B cell (primary cell): Measurements from ENCODE around the gene PDZRN4. TPM values are rescaled to one million over a fixed set of nuclear protein-coding genes. Genes with fewer than 3 reads are reported as not detected.

Experiments
- ATAC-seq: fragments of 200-7000 bp; cut with Tn5 transposase; one replicate; pipeline ENCODE4 v1.10.0; 2021; ENCODE audit warnings: low read depth, mild to moderate bottlenecking, moderate number of reproducible peaks, moderate library complexity
- CTCF ChIA-PET: fragments of 350-600 bp; sonication (Branson Sonifier 250); formaldehyde crosslinking; loops from one replicate; lab custom pipeline; 2021; ENCODE audit warnings: antibody characterized with exemption, inconsistent platforms; lab: Charles Lee
- POLR2A ChIA-PET: fragments of 350-600 bp; sonication (Branson Sonifier 250); formaldehyde crosslinking; loops from one replicate; lab custom pipeline; 2021; ENCODE audit warnings: antibody characterized with exemption; lab: Charles Lee
- DNase-seq: peaks from one replicate; pipeline ENCODE4 v3.0.0; 2013
- H2AFZ ChIP-seq: 2 replicates; pipeline ENCODE4 v1.6.1; 2012; ENCODE audit warnings: mild to moderate bottlenecking, low read depth, low read length; ENCODE audit not compliant: insufficient read depth, poor library complexity, severe bottlenecking
- H3K27ac ChIP-seq, 2 donors: 1 replicate in 1 of 2; 2 replicates in 1 of 2; pipeline ENCODE4 v1.5.1; 2012 to 2013; ENCODE audit warnings: low read length in 2 of 2, mild to moderate bottlenecking in 2 of 2, moderate library complexity in 1 of 2
- H3K27me3 ChIP-seq, 4 experiments: fragments of 200-600 bp in 1 of 4; sonication (generic) in 1 of 4; replicated peaks in 1 of 4; 1 replicate in 2 of 4; 2 replicates in 2 of 4; pipeline versions ENCODE4 v1.6.1 to v1.7.0; 2013 to 2016; ENCODE audit warnings: low read length in 3 of 4, mild to moderate bottlenecking in 2 of 4, mixed read lengths in 1 of 4, moderate library complexity in 1 of 4; ENCODE audit not compliant: insufficient read depth in 4 of 4, control insufficient read depth in 3 of 4; ENCODE audit errors: control extremely low read depth in 1 of 4
- H3K36me3 ChIP-seq, 2 experiments: replicated peaks in 1 of 2; 1 replicate in 1 of 2; 2 replicates in 1 of 2; pipeline versions ENCODE4 v1.6.1 to v1.7.1; 2013; ENCODE audit warnings: low read length in 1 of 2; ENCODE audit not compliant: insufficient read depth in 2 of 2, control insufficient read depth in 1 of 2; ENCODE audit errors: control extremely low read depth in 1 of 2, extremely low read depth in 1 of 2
- H3K4me1 ChIP-seq, 2 donors: fragments of 200-600 bp in 1 of 2; sonication (generic) in 1 of 2; 1 replicate in 1 of 2; 2 replicates in 1 of 2; pipeline versions ENCODE4 v1.5.1 to v1.6.1; 2013 to 2017; ENCODE audit warnings: low read length in 2 of 2; ENCODE audit not compliant: control insufficient read depth in 2 of 2, insufficient read depth in 2 of 2
- H3K4me2 ChIP-seq: replicated peaks from 2 replicates; pipeline ENCODE3; 2012; ENCODE audit warnings: mild to moderate bottlenecking, low read depth, low read length; ENCODE audit not compliant: poor library complexity, severe bottlenecking
- H3K4me3 ChIP-seq, 5 experiments: fragments of 200-600 bp in 1 of 5; sonication (generic) in 1 of 5; 1 replicate in 3 of 5; 2 replicates in 2 of 5; pipeline versions ENCODE4 v1.5.1 to v1.7.0; 2011 to 2016; ENCODE audit warnings: low read length in 4 of 5, mild to moderate bottlenecking in 4 of 5, low read depth in 2 of 5, control low read depth in 1 of 5, moderate library complexity in 1 of 5; ENCODE audit not compliant: insufficient read depth in 1 of 5; ENCODE audit errors: control extremely low read depth in 1 of 5, extremely low read depth in 1 of 5
- H3K79me2 ChIP-seq: fragments of 200-600 bp; sonication (generic); one replicate; pipeline ENCODE4 v1.6.0; 2016; ENCODE audit warnings: low read length; ENCODE audit not compliant: control insufficient read depth, insufficient read depth
- H3K9ac ChIP-seq: fragments of 200-600 bp; sonication (generic); 2 replicates; pipeline ENCODE4 v1.6.1; 2017; ENCODE audit warnings: mild to moderate bottlenecking, low read length, moderate library complexity
- H3K9me3 ChIP-seq, 3 donors: one replicate each; pipeline versions ENCODE4 v1.6.1 to v1.7.1; 2013; ENCODE audit warnings: low read length in 2 of 3; ENCODE audit not compliant: control insufficient read depth in 2 of 3, insufficient read depth in 1 of 3; ENCODE audit errors: control extremely low read depth in 1 of 3
- H4K20me1 ChIP-seq: 2 replicates; pipeline ENCODE4 v1.6.0; 2012; ENCODE audit warnings: mild to moderate bottlenecking, low read length; ENCODE audit not compliant: insufficient read depth, control insufficient read depth, poor library complexity, severe bottlenecking
- H3K27ac Mint-ChIP-seq: one replicate; pipeline ENCODE4 v1.8.0; 2021; ENCODE audit warnings: mixed read lengths
- H3K27me3 Mint-ChIP-seq: one replicate; pipeline ENCODE4 v1.8.0; 2021; ENCODE audit warnings: mixed read lengths
- H3K4me1 Mint-ChIP-seq: one replicate; pipeline ENCODE4 v1.8.0; 2021; ENCODE audit warnings: mixed read lengths
- H3K4me3 Mint-ChIP-seq: one replicate; pipeline ENCODE4 v1.8.0; 2021; ENCODE audit warnings: mixed read lengths
- H3K9me3 Mint-ChIP-seq: one replicate; pipeline ENCODE4 v1.8.0; 2022; ENCODE audit warnings: mixed read lengths; ENCODE audit not compliant: insufficient read depth
- CTCF ChIP-seq: fragments of 200-600 bp; IDR thresholded peaks from one replicate; pipeline ENCODE4 v1.8.0; 2022; ENCODE audit warnings: antibody characterized with exemption, mild to moderate bottlenecking
- EZH2 ChIP-seq: IDR thresholded peaks from 2 replicates; pipeline ENCODE4 v1.6.1; 2012; ENCODE audit warnings: borderline replicate concordance, low read depth, mild to moderate bottlenecking, moderate library complexity, low read length; ENCODE audit not compliant: insufficient read depth, poor library complexity, severe bottlenecking
- WGBS: methylation state at CpG from one replicate; pipeline ENCODE4 v1.1.5; 2013; ENCODE audit warnings: missing lambda C conversion rate; ENCODE audit not compliant: insufficient coverage; 5-methylcytosine and 5-hydroxymethylcytosine counted together
- intact Hi-C: fragments of 100-400 bp; cut with micrococcal nuclease; formaldehyde crosslinking; loops from one replicate; pipeline ENCODE4 v1.10.0; 2022
- polyA plus RNA-seq: library from polyadenylated mRNA; depleted of rRNA; stranded (reverse); fragments of >200 nt; gene quantifications from 2 replicates; pipeline ENCODE4 v1.2.3, GENCODE V29; 2012
- total RNA-seq, 2 donors: library from RNA; stranded (reverse); fragments of 120-200 nt in 1 of 2; gene quantifications; 1 replicate in 1 of 2; 2 replicates in 1 of 2; pipeline versions ENCODE4 v1.2.3 to v1.2.4, GENCODE V29; 2013 to 2022

Gene PDZRN4
- total and polyA plus RNA-seq, 2 donors (not counting 1 experiment from before 2014, with no cell fraction given), result not detected

- Histone ChIP-seq H3K4me3 (no peak overlapping the region), H3K4me2 (no peak overlapping the region), H3K36me3 (no peaks in the 10 kb centered on the region), H2AFZ (no peak overlapping the region), H3K27ac (no peak overlapping the region), H3K9ac (no peak overlapping the region), H3K4me1 (no peaks in the 10 kb centered on the region), H4K20me1 (no peaks in the 10 kb centered on the region), H3K27me3 (no peaks in the 10 kb centered on the region), H3K79me2 (no peaks in the 10 kb centered on the region), H3K9me3 (no peaks in the 10 kb centered on the region)
- H3K27ac Mint-ChIP-seq, result no peak overlapping the region
- no peak overlapping the region for H3K4me3 Mint-ChIP-seq
- DNase-seq (no peak), ATAC-seq (no peak)
- intact Hi-C loops, result loop anchor here (5.0 kb wide), 1 partner anchor 62 kb away; no protein-coding TSS in a partner anchor
- H3K9me3 Mint-ChIP-seq, result no peaks in the 10 kb centered on the region
- TF ChIP-seq CTCF (no peak), EZH2 (no peak)
- ChIA-PET CTCF (no interaction called here), POLR2A (no interaction called here)
- H3K4me1 Mint-ChIP-seq, result no peaks in the 10 kb centered on the region
- H3K27me3 Mint-ChIP-seq, result peaks cover 3% of the 10 kb centered on the region
Observed at GRCh38 chr12:41619705-41620104, 431.6 kb downstream of the PDZRN4 start.

- Mint-ChIP-seq H3K4me1 (no peaks in the 10 kb centered on the region), H3K27ac (no peak overlapping the region), H3K9me3 (no peaks in the 10 kb centered on the region), H3K27me3 (peaks cover 3% of the 10 kb centered on the region), H3K4me3 (no peak overlapping the region)
- H3K4me1 ChIP-seq, result no peaks in the 10 kb centered on the region
- no peaks in the 10 kb centered on the region for H3K9me3 ChIP-seq
- intact Hi-C loops, result no loop called here
- no peaks in the 10 kb centered on the region for H3K79me2 ChIP-seq
- DNase-seq, result no peak
- H3K36me3 ChIP-seq, result no peaks in the 10 kb centered on the region
- no peaks in the 10 kb centered on the region for H4K20me1 ChIP-seq
- H2AFZ ChIP-seq, result no peak overlapping the region
- H3K9ac ChIP-seq, result no peak overlapping the region
- no peak overlapping the region for H3K4me2 ChIP-seq
- WGBS, result no CpG with 5 or more reads among the region's 1 CpG
- POLR2A ChIA-PET, result no interaction called here
- H3K27me3 ChIP-seq, result no peaks in the 10 kb centered on the region
- no peak for ATAC-seq
- CTCF ChIA-PET, result no interaction called here
- H3K27ac ChIP-seq, result no peak overlapping the region
- no peak for TF ChIP-seq EZH2
- no peak for TF ChIP-seq CTCF
- no peak overlapping the region for H3K4me3 ChIP-seq
Observed at GRCh38 chr12:41621291-41621690, 433.2 kb downstream of the PDZRN4 start.
